HG02943 (cell line): ENCODE measurements around the gene KLHDC8A.

Experiments used
- ATAC-seq: cut with Tn5 transposase; IDR thresholded peaks from one replicate; pipeline ENCODE4 v1.9.1; 2021; ENCODE audit warnings: mild to moderate bottlenecking, low read depth, moderate library complexity; ENCODE audit not compliant: unreplicated experiment

The KLHDC8A gene

GRCh38 chr1:205348554-205349487 is 7.9 kb downstream of the KLHDC8A start:
- no peak for ATAC-seq

- no peak for ATAC-seq
Measured at GRCh38 chr1:205346956-205347574, 9.7 kb downstream of the KLHDC8A start.

GRCh38 chr1:205345761-205346160 is 11.0 kb downstream of the KLHDC8A start:
- ATAC-seq, result no peak

- no peak for ATAC-seq
Measured at GRCh38 chr1:205344066-205344928, 12.4 kb downstream of the KLHDC8A start.

- ATAC-seq, result no peak
Measured at GRCh38 chr1:205343431-205344065, 13.2 kb downstream of the KLHDC8A start.

GRCh38 chr1:205342986-205343385 is 13.7 kb downstream of the KLHDC8A start:
- ATAC-seq, result no peak

- no peak for ATAC-seq
Measured at GRCh38 chr1:205340676-205341075, 16.0 kb downstream of the KLHDC8A start.

- ATAC-seq, result no peak
Measured at GRCh38 chr1:205339717-205340116, 17.0 kb downstream of the KLHDC8A start.

GRCh38 chr1:205339197-205339702 is 17.5 kb downstream of the KLHDC8A start:
- ATAC-seq, result no peak

GRCh38 chr1:205338011-205338410 is 18.7 kb downstream of the KLHDC8A start:
- no peak for ATAC-seq

- no peak for ATAC-seq
Measured at GRCh38 chr1:205337481-205337880, 19.2 kb downstream of the KLHDC8A start.

GRCh38 chr1:205335692-205336091 is 21.0 kb downstream of the KLHDC8A start:
- no peak for ATAC-seq

- ATAC-seq, result no peak
Measured at GRCh38 chr1:205332015-205332791, 24.5 kb downstream of the KLHDC8A start.

GRCh38 chr1:205330150-205330549 is 26.6 kb downstream of the KLHDC8A start:
- ATAC-seq, result no peak

- no peak for ATAC-seq
Measured at GRCh38 chr1:205329719-205330118, 27.0 kb downstream of the KLHDC8A start.

GRCh38 chr1:205328476-205328875 is 28.2 kb downstream of the KLHDC8A start:
- no peak for ATAC-seq

GRCh38 chr1:205326812-205327466 is 29.8 kb downstream of the KLHDC8A start:
- no peak for ATAC-seq

GRCh38 chr1:205325334-205325884 is 31.3 kb downstream of the KLHDC8A start:
- no peak for ATAC-seq

GRCh38 chr1:205324781-205325180 is 31.9 kb downstream of the KLHDC8A start:
- no peak for ATAC-seq
